Islet precursor cell (in vitro differentiated cells): ENCODE data around the gene VPS41.

Experiments used
- DNase-seq: peaks from one replicate; pipeline ENCODE4 v3.0.0-alpha.2; 2018

The VPS41 gene

DNA sequence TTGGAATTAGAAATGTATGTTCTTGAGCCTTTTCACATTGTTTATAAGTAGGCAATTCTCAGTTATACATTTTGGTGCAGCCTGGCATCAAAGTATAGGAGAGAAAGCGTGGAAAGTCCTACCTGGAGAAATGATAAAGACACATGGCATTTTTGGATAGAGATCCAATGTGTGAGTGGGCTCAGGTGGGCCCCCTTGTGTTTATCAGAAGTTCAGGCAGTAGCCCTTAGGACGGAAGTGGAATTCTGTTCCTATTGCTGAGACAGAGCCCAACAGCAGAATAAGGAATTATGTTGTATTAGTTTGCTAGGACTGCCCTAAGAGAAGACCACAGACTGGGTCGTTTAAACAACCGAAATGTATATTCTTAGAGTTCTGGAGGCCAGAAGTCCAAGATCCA is 192.6 kb downstream of the VPS41 start:
- no peak for DNase-seq

DNA sequence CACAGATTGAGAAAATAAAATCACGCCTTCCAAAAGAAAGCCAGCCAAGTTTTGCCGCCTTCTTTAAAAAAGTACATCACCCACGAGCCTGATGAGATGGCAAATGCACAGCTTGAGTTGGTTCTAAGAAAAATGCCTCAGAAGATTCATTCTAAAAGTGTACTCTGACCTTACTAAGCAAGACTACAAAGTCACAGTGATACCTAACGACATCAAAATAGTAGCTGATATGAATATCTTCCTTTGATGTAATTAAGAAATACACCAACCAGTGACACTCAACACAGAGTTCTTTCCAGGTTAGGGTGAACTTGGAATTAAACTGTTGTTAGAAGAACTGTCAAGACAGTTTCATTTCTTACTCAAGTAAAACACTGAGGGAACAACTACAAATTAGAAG is 199.9 kb downstream of the VPS41 start:
- no peak for DNase-seq

DNA sequence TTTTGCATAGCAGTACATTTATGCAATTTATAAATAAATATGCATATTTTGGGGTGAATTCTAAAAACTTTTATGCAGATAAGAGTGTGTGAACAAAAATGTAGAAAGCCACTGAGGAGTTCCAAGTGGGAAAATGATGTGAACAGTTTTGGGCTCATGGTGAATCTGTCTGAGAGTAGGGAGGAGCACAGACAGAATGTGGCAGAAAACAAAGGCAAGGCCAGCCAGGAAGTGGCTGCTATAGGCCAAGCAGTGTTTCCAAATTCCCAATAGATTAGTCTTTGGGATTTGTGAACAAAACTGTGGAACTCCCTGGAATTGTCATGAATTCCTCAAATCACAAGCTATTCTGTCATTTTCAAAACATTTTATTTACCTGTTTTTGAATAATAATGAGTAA is 204.2 kb downstream of the VPS41 start:
- DNase-seq = no peak

DNA sequence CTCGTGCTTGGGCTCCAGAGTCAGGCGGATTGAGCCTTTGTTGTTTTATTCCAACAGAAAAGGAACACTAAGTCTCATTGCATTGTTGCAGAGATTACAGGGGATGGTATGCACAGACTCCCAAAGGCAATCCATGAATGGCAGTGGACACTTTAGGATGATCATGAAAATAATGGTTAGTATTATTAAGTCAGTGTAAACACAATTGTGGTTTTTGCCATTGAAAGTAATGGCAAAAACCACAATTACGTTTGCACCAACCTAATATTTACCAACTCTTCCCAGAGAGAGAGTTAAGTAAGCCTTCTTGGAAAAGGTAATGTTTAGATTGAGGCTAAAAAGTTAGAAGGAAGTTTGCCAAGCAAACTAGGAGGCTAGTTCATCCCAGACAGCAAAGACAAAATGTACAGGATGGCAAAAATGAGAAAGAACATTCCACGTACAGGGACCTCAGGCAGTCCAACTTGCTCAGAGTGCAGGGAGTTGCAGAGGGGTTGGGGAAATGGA is 204.9 kb downstream of the VPS41 start:
- DNase-seq = no peak

DNA sequence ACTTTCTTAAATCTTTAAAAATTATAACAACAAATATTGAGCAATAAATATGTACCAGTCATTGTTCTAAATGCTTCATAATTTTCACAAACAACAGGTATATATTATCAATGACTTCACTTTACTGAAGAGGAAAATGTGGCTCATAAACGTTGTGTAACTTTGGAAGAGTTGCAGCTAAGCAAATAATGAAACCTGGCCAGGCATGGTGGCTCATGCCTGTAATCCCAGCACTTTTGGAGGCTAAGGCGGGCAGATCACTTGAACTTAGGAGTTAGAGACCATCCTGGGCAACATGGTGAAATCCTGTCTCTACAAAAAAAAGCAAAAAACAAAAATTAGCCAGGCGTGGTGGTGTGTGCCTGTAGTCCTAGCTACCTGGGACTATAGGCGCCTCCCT is 205.9 kb downstream of the VPS41 start:
- no peak for DNase-seq

DNA sequence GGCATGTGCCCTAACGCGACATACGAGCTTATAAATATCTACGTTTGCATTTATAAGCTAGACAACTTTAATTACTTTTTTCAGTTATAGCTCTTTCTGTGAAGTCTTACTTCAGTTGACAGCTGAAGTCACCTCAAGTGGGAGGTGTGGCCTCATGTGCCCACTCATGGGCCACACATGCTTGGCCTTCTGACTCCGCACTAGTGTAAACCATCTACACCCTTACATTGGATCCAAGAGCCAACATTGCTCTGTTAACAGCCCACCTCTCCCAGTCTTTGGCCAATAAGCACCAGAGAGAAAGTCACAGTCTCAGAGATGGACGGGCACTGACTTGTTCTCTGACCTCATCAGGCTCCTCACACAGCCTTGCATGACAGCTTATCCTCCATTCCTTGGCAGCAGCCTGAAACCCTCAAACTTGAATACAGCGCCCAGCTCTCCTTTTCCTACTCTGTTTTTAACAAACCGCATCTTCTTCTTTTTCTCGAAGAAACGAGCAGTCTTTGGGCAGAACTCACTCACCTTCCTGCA is 206.9 kb downstream of the VPS41 start:
- no peak for DNase-seq

DNA sequence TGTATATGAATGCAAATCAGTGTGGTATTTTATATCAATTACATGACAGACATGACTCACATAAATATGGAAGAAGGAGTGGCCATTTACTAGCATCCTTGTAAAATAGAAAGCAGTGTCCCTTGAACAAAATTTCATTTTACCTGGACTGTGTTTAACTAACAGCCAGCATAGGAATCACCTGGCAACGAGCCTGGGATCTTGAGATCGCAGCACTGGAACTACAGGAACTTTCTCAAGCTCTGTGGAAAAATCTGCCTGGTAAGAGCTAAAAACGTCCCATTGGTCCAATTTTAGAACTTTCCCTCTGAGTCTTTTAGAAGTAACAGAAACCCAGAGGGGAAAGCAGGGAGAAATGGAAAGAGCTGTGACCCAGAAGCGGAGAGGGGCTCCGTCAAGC is 208.9 kb downstream of the VPS41 start:
- DNase-seq = no peak

DNA sequence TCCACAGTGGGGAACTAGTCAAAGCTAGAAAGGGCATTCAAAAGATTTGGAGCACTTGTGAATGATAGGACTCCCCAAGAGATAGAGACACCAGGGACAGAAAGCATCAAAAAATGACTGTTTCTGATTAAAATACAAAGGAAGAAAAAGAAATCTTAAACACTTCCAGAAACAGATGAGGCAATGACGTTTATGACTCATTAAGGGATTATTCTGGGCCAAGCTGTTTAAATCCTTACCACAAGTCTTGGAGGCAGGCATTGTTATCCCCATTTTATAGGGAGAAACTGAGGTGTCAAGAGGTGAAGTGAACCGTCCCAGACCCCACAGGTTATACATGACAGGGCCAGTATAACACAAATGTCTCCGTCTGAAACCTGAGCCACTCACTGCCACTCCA is 209.5 kb downstream of the VPS41 start:
- DNase-seq = no peak

DNA sequence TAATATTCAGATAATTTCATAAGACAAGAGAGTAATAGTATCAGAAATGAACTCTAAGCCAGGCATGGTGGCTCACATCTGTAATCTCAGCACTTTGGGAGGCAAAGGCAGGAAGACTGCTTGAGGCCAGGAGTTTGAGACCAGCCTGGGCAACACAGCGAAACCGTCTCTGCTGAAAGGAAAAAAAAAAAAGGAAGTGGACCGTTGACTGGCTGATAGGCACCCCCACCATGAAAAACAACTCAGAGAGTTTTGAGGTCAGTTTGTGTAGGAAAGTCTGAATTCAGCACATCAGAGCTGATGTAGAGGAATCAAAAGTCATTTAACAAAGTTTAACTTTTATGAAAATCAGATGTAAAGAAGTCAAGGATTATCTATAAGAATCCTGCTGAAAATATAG is 214.7 kb downstream of the VPS41 start:
- no peak for DNase-seq

DNA sequence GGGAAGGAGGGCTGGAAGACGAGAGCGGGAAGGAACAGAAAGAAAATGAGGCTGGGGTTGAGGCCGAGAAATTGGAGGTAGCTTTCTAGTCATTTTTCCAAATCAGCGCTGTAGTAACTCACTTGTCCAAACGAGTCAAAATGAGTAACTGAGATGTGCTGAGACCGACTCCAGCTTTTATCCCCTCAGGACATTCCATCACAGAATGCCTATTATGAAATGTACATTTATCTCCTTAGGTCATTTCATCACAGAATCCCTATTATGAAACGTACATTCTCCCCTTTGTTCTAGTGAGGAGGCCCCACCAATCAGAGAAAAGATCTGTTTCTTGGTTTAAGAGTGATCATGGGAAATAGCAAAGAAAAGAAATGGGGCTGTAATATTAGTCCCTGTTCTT is 222.1 kb downstream of the VPS41 start:
- DNase-seq = no peak

DNA sequence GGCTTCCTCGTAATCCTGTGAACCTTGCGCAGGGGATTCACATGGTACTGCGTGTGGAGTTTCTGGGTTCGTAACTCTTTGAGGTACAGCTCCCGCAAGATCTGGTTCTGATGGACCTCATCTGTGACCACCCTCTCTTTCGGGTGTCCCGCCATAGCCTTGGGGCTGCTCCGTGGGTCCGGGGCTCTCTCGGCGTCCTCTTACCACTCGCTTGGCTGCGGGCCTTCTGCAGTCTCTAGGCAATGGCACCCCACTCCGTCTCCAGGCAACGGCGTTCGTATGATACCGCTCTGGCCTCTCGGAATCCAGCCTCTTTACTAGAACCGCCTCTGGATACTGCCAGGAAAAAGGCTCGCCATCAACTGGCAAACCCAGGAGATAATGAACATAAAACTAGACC is 223.1 kb downstream of the VPS41 start:
- no peak for DNase-seq

DNA sequence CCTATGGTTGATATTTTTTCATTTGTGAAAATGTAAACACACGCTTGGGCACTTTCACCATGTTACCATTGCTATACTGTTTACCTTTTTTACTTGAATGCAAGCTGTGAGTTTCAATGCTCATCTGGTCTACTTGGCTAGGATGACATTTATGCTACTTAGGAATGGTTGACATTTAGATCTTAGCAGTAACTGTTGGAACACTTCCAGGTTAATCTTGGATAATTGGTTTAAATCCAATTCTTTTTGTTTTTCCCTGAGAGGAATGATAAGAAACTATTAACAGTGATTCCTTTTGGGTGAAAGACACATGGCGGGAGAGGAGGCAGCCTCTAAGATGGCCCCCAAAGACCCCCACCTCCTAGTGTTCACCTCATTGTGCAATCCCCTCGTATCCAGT is 226.4 kb downstream of the VPS41 start:
- DNase-seq = no peak

DNA sequence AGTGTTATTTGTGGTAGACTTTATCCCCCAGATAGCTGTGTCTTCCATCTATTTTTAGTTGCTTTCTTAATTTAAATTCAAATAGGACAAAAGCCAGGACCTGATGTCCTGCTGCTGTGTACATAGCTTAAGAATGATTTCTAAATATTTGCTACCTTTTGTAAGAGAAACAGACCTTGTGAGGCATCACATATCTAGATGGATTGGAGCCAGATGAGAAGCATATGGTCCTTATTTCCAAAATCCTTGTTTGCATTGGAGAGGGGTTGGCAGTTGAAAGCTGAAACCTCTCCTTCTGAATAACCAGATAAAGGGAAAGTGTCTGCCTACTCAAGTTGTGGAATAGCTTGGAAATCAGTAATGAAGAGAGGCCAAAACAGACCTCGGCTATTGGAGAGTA is 227.1 kb downstream of the VPS41 start:
- no peak for DNase-seq

DNA sequence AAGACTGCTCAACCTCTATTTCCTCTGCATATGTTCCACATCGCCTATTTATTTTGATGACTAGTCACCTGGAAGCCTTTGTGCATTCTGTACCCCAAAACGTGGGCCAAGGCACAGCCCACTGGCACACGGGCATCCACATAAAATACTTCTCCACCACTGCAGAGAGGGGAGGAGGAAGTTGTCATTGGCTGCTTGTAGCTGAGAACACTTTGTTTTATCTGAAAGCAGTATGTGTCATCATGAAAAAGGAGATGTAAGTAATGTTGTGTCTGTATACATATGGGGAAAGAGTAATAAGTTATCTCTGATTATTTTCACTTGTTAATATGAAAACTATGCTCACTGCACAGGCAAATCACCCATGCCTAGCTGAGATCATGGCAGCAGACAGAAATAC is 229.6 kb downstream of the VPS41 start:
- DNase-seq = no peak

DNA sequence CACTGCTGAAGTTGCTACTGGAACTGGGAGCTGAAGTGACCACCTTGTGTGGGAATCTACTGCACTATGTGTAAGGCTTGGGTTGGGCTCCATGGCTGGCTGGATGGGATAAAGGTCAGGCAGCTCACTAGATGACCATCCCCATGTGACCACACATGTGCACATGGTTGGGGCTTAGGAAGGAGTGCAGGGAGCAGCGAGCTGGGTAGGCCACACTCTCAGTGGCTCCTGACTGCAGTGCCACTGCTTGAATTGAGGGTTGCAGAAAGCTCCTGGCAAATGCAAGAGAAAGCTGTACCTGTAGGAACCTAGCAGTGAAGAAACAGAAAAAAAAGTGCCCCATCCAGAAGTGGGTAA is 230.3 kb downstream of the VPS41 start:
- no peak for DNase-seq

DNA sequence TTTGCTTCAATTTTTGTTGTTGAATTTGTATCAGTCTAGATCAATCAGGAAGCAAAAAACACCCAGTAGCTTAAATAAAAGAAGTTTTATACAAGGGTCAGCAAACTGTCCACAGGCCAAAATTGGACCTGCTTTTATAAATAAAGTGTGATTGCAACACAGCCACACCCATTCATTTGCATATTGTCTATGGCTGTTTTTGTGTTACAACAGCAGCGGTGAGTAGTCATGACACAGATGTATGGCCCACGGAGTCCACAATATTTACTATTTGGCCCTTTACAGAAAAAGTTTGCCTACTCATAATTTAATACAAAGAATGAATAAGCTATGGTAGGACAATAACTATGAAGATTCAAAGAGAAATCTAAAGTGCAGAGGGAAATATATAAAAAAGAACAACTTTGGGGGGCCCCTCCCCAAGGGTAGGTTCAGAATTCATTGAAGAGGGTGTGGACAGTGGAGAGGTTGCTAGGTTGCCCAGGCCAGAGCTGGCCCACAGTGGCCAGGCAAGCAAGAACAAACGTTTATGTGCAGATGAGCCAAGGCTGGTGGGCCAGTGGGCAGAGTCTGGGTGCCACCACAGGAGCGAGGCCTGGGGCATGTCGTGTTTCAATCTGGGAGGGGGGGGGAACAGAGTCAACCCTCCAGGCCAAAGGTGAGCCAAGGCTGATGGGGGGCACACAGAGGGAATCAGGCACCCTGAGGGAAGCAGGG is 230.9 kb downstream of the VPS41 start:
- DNase-seq = no peak

DNA sequence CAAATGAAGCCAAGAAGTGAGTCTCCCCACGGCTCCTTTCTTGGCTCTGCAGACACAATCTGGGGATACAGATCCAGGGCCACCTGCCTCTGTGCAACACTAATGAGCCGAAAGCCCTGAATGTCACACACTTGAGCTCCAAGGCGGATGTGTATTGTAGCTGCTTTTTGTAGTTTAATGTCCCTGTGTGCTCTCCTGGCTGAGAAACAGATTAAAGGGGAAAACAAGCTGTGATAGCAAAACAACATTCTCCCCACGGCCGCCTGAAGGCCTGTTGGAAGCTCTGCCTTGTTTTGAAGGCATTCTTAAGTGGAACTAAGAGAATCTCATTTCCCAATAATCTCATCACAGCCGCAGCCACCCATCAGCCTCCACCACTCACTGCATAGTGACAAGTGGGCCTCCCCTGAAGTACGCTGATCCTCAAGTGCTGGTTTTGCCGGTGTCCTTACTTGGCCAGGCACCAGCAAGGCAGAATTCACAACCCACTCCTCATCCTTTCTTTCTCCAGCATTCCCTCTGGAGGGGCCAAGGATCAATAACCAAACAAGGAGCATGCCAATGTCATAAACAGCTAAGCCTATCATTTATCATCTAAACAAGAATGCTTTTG is 233.4 kb downstream of the VPS41 start:
- no peak for DNase-seq

DNA sequence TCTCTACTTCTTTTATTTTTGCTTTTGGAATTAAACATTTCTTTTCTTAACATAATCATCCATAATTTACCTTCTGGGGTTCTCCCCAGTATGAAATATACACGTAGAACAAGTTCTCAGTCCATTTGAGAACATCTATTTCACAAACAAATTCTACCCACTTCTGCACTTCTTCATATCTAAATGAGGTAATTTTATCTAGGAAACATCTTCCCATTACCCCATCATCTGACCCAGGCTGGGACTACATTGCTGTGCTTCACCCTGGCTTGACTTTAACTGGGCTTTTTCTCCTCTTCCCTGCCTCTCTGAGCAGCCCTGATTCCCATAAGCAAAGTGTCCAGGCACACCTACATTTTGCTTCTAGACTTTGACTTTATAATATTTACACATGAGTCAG is 234.5 kb downstream of the VPS41 start:
- no peak for DNase-seq

DNA sequence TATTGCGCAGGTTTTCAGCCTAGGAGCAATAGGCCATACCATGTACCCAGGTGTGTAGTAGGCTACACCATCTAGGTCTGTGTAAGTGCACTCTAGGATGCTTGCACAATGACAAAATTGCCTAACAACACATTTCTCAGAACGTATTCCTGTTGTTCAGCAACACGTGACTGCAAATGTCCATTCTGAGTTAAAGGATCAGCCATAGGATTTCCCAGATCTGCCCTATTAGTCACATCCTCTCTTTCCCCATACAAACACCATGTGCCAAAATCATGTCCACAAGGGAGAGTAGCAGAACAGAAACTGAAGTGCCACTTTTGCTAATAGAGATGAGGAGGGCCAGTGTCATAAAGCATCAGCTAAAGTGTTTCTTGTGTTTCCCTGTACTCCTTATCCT is 235.2 kb downstream of the VPS41 start:
- no peak for DNase-seq
